ENCODE data around the gene FBXO17.

GRCh38 chr19:39017646-39018045, 42.1 kb upstream of the FBXO17 start:
- TF ChIP-seq CTCF (IDR thresholded peaks at IDR 0.05) (no peak), EZH2 (IDR thresholded peaks at IDR 0.05; ENCODE audit: borderline replicate concordance, insufficient read depth, low read depth, low read length, poor library complexity, severe bottlenecking) (no peak)

Measured in B cell (primary cell).